Fibroblast of gingiva (primary cell): ENCODE data around the gene MTCH2.
"Not testable (repeated sequence)": the region's sequence is repeated elsewhere in the genome, so short reads cannot be mapped to it uniquely, and the experiment has no call there.

ENCODE experiments used
- DNase-seq: peaks from one replicate; pipeline ENCODE4 v3.0.0-alpha.2; 2011; ENCODE audit warnings: low read depth

The MTCH2 gene

GRCh38 chr11:47636331-47636730 is 6.0 kb downstream of the MTCH2 start:
- DNase-seq = not testable (repeated sequence)

- DNase-seq = no peak
These were observed 10.9 kb downstream of the MTCH2 start for GRCh38 chr11:47631473-47631872.

GRCh38 chr11:47628026-47628425 is 14.3 kb downstream of the MTCH2 start:
- no peak for DNase-seq

GRCh38 chr11:47626234-47626633 is 16.1 kb downstream of the MTCH2 start:
- no peak for DNase-seq

GRCh38 chr11:47620836-47621378 is 21.5 kb downstream of the MTCH2 start:
- no peak for DNase-seq

GRCh38 chr11:47617417-47617809 is 24.9 kb downstream of the MTCH2 start:
- peak; percentile 56 for DNase-seq

GRCh38 chr11:47616726-47617416 is 25.5 kb downstream of the MTCH2 start:
- DNase-seq = peak; percentile 80

GRCh38 chr11:47615249-47615648 is 27.1 kb downstream of the MTCH2 start:
- DNase-seq = no peak

- DNase-seq = peak; percentile 19
These were observed 31.0 kb downstream of the MTCH2 start for GRCh38 chr11:47611348-47611794.

GRCh38 chr11:47609675-47610074 is 32.7 kb downstream of the MTCH2 start:
- DNase-seq = no peak

- peak; percentile 92 for DNase-seq
These were observed 35.0 kb downstream of the MTCH2 start for GRCh38 chr11:47607380-47607779.

GRCh38 chr11:47606731-47607130 is 35.6 kb downstream of the MTCH2 start:
- DNase-seq = no peak

GRCh38 chr11:47605921-47606320 is 36.4 kb downstream of the MTCH2 start:
- DNase-seq = no peak

- no peak for DNase-seq
These were observed 39.1 kb downstream of the MTCH2 start for GRCh38 chr11:47603295-47603694.

GRCh38 chr11:47599902-47600301 is 42.5 kb downstream of the MTCH2 start:
- no peak for DNase-seq

- no peak for DNase-seq
These were observed 46.4 kb downstream of the MTCH2 start for GRCh38 chr11:47595967-47596366.

- DNase-seq = no peak
These were observed 47.3 kb downstream of the MTCH2 start for GRCh38 chr11:47595029-47595428.

GRCh38 chr11:47593934-47594855 is 48.2 kb downstream of the MTCH2 start, which contains the start of gene C1QTNF4:
Gene C1QTNF4 (minus strand): TSS chr11:47594411. CDS start chr11:47590810, 3,601 bp downstream.
- DNase-seq = no peak

- no peak for DNase-seq
These were observed 48.8 kb downstream of the MTCH2 start for GRCh38 chr11:47593492-47593933.

- no peak for DNase-seq
These were observed 49.4 kb downstream of the MTCH2 start for GRCh38 chr11:47592970-47593369.

- DNase-seq = no peak
These were observed 50.1 kb downstream of the MTCH2 start for GRCh38 chr11:47592251-47592650.

- no peak for DNase-seq
These were observed 50.6 kb downstream of the MTCH2 start for GRCh38 chr11:47591764-47592163.
